Renal pelvis (tissue), 4 donors: ENCODE results near the gene BCL2L13. TPM values are rescaled to one million over a fixed set of nuclear protein-coding genes. Genes with fewer than 3 reads are reported as not detected.
"Not testable (repeated sequence)": the region's sequence is repeated elsewhere in the genome, so short reads cannot be mapped to it uniquely, and the experiment has no call there.

Source experiments
- DNase-seq: peaks from one replicate; pipeline ENCODE4 v3.0.0-alpha.2; 2013
- polyA plus RNA-seq, 3 donors: library from polyadenylated mRNA; unstranded; fragments of 120-200 nt; gene quantifications; one replicate each; pipeline ENCODE4 v1.2.1, GENCODE V29; 2013; ENCODE audit not compliant: insufficient read length in 3 of 3

The BCL2L13 gene
- polyA plus RNA-seq, 3 donors: 43.2 to 47.3 (median 46.0) TPM

- DNase-seq: no peak
These were observed 7.4 kb upstream of the BCL2L13 start for GRCh38 chr22:17631076-17631565.

GRCh38 chr22:17633217-17633997, 5.2 kb upstream of the BCL2L13 start:
- DNase-seq: peak; percentile 4

DNA sequence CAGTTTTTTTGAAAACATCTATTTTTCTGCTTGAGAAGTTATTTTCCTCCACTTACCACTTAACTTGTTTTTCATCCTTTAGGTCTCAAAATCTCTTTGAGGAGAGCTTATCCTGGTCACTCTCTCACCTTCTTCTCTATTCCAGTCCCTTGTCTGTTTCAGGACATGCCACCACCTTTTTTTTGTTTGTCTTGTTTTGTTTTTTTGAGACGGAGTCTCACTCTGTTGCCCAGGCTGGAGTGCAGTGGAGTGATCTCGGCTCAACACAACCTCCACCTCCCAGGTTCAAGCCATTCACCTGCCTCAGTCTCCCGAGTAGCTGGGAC, 4.6 kb upstream of the BCL2L13 start:
- no peak for DNase-seq

- DNase-seq: no peak
These were observed 3.9 kb upstream of the BCL2L13 start for GRCh38 chr22:17634696-17635095.

- DNase-seq: not testable (repeated sequence)
These were observed 1.7 kb upstream of the BCL2L13 start for GRCh38 chr22:17636850-17637249.

DNA sequence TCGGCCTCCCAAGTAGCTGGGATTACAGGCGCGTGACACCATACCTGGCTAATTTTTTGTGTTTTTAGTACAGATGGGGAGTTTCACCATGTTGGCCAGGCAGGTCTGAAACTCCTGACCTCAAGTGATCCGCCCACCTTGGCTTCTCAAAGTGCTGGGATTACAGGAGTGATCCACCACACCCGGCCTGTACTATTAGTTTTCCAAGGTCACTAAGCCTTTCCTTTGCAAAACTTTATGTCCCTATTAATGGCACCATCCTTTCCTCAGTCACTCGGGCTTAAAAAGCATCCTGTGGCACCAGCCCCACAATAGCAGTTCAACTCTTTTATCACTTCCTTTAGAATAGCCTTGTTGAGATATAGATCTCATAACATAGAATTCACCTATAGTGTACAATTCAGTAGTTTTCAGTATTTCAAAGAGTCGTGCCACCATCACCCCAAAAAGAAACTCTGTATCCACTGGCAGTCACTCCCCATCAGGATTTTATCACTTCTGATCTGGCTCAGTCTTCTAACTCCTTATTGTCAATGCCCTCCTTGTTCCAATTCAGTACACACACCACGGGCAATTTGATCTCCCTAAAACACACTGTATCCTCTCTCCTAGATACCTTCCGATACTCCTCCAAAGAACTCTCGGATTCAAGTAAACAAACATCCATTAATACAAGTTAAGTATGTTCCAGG, 921 bp upstream of the BCL2L13 start:
- no peak for DNase-seq

DNA sequence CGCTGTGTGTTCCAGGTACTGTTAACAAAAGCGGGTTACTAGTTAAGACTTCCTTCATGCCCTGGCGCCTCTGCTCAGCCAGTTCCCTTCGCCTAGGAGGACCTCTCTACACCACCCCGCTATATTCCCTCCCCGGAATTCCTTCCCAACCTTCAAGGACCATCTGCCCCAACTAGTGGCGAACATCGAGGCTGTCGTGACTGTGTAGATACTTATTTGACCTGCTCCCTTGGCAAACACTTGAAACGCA, 450 bp upstream of the BCL2L13 start:
- no peak for DNase-seq

GRCh38 chr22:17639247-17639741, 737 bp downstream of the BCL2L13 start:
- peak; percentile 60 for DNase-seq

DNA sequence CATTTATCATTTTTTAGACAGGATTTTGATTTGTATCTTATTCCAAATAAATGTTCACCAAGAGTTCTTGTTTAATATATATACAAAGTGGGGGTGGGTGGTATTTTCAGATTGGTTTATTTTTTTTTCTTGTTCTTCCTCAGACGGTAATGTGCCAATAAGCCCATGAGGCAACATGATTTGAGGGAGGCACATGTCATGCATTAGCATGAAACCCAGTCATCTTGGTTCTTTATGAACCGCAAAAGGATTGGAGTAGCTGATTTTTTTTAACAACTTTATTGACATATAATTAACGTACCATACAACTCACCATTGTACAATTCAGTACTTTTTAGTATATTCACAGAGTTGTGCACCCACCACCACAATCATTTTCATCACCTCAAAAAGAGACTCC, 2.7 kb downstream of the BCL2L13 start:
- DNase-seq: no peak

GRCh38 chr22:17642357-17642756, 3.8 kb downstream of the BCL2L13 start:
- DNase-seq: not testable (repeated sequence)

DNA sequence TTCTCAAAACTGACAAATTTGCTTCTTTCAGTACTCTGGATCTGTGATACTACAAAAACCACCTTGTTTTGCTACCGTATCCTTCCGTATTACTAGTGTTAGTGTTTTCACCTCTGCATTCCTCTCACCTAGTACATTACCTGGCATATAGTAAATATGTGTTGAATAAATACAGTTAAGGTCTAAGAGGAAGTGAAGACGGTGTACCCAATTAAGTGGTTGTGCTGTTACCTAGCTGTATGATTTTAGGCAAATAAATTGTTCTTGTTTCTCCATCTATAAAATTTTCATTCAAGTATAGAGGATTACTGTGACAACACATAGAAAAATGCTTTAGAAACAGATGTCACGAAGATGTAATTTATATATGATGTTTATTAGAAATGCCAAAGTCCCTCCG, 8.9 kb downstream of the BCL2L13 start:
- no peak for DNase-seq

DNA sequence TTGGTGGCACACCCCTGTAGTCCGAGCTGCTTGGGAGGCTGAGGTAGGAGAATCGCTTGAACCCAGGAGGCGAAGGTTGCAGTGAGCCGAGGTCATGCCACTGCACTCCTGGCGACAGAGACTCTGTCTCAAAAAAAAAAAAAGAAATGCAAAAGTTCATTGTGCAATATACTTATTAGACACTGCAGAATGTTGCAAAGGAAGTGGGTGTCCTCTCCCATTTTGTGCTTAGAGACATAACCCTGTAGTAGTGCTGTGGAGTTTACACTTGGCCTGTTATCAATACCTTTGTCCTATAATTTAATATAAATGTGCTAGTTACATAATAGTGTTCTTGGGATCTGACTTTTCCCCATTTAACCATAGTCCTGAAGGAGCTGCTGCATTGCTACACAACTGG, 9.4 kb downstream of the BCL2L13 start:
- no peak for DNase-seq

DNA sequence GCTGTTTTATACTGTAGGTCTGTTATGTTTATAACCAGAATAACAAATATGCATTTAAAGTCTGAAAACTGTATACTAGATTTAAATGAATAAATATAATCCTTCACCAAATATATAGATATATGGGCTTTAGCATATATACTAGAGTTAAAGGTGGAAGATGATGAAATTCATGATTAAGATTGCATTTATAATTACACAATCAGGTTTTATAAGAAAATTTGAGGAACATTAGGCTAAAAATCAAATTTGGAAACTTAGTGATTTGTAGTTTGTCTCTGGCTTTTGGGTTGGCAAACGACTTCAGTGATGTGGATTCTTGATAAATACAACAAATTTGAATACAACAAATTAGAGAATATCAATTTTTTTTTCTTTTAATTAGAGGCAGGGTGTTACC, 10.0 kb downstream of the BCL2L13 start:
- DNase-seq: no peak

DNA sequence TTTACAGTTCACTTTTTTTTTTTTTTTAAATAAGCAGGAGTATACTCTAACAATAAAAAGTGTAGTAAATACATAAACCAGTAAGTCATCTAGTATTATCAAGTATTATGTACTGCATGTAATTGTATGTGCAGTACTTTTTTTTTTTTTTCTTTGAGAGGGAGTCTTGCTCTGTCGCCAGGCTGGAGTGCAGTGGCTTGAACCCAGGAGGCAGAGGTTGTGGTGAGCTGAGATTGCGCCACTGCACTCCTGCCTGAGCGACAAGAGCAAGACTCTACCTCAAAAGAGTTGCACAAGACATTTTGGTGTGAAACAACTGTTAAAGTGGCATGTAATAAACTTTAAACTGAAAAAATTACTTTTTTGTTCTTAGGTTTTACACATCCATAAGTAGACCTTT, 16.7 kb downstream of the BCL2L13 start:
- DNase-seq: no peak

GRCh38 chr22:17656870-17657395, 18.4 kb downstream of the BCL2L13 start:
- no peak for DNase-seq

DNA sequence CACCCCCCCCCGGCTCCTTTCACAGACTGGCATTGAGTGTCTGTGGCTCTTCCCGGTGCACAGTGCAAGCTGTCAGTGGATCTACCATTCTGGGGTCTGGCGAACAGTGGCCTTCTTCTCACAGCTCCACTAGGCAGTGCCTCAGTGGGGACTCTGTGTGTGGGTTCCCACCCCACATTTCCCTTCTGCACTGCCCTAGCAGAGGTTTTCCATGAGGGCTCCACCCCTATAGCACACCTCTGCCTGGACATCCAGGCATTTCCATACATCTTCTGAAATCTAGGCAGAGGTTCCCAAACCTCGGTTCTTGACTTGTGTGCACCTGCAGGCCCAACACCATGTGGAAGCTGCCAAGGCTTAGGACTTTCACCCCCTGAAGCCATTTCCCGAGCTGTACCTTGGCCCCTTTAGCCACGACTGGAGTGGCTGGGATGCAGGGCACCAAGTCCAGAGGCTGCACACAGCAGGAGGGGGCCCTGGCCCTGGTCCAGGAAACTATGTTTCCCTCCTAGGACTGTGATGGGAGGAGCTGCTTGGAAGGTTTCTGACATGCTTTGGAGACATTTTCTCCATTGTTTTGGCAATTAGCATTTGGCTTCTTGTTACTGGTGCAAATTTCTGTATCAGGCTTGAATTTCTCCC, 26.0 kb downstream of the BCL2L13 start:
- no peak for DNase-seq

- no peak for DNase-seq
These were observed 26.7 kb downstream of the BCL2L13 start for GRCh38 chr22:17665248-17665647.

GRCh38 chr22:17665854-17666253, 27.3 kb downstream of the BCL2L13 start:
- DNase-seq: no peak

DNA sequence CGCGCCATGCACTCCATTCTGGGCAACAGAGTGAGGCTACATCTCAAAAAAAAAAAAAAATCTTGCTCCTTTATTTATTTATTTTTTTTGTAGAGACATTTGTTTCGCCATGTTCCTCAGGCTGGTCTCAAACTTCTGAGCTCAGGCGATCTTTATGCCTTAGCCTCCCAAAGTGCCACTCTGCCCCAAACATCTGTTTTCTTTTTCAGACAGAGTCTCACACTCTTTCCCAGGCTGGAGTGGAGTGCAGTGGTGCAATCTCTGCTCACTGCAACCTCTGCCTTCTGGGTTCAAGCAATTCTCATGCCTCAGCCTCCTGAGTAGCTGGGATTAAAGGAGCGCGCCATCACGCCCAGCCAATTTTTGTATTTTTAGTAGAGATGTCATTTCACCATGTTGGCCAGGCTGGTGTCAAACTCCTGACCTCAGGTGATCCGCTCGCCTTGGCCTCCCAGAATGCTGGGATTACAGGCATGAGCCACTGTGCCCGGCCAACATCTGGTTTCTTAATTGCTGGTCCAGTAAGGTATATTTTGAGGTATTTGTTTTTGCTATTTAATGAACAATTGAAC, 33.0 kb downstream of the BCL2L13 start:
- not testable (repeated sequence) for DNase-seq

DNA sequence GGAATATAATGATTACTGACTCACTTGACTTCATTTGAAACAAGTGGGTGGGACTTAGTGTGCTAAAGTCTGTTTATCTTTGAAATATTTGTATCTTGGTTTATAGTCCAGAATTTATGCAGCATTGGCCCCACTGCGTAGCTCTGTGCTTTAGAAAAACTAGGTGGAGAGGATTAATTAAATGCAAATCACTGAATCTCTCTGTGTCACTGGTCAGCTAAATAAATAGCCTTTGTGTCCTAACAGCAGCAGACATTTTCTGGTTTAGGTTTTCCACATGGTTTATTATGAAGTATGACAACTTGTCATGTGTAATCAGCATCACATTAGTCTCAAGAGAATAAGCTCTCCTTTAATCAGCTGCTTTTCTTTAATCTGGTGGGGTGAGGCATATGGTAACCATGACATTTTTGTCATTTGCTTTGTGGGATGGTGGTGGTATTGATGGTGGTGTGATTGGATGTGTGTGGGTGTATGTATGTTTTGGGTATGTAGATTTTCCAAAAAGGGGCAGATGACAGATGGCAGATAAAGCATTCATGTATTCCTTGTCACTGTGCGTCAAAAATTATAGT, 33.9 kb downstream of the BCL2L13 start:
- DNase-seq: no peak

- no peak for DNase-seq
These were observed 35.6 kb downstream of the BCL2L13 start for GRCh38 chr22:17674152-17674551.

DNA sequence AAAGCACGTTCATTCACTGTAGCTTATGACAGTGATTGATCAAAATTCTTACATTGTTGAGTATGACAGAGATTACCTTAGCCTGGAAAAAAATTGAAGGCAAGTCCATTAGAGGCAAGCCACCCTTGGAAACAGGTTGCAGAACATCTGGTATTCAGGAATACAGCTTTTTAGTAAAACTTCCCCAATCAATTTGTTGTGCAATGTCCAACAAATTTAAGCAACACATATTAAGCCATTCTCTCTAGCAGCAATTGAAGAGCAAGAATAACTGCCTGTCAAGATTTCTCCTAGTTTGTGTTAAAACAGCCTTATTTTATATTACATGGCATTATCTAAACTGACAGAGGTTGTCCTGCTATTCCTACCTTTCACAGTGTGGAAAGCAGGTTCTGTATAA, 37.0 kb downstream of the BCL2L13 start:
- DNase-seq: no peak
